Measurements from ENCODE around the gene SLC6A7.
"Not testable (repeated sequence)": the region's sequence is repeated elsewhere in the genome, so short reads cannot be mapped to it uniquely, and the experiment has no call there.

SLC6A7 gene

GRCh38 chr5:150245808-150246207, 55.9 kb downstream of the SLC6A7 start:
- no peak for DNase-seq

GRCh38 chr5:150246429-150246828, 56.6 kb downstream of the SLC6A7 start:
- DNase-seq, result no peak

GRCh38 chr5:150246835-150247234, 57.0 kb downstream of the SLC6A7 start:
- DNase-seq, result no peak

GRCh38 chr5:150247726-150248125, 57.9 kb downstream of the SLC6A7 start:
- DNase-seq, result no peak

GRCh38 chr5:150248493-150248892, 58.6 kb downstream of the SLC6A7 start:
- not testable (repeated sequence) for DNase-seq

GRCh38 chr5:150248946-150249345, 59.1 kb downstream of the SLC6A7 start:
- DNase-seq, result no peak

- DNase-seq, result no peak
Measured at GRCh38 chr5:150249744-150250143, 59.9 kb downstream of the SLC6A7 start.

- no peak for DNase-seq
Measured at GRCh38 chr5:150251504-150251903, 61.6 kb downstream of the SLC6A7 start.

- DNase-seq, result no peak
Measured at GRCh38 chr5:150252489-150252888, 62.6 kb downstream of the SLC6A7 start.

- DNase-seq, result no peak
Measured at GRCh38 chr5:150253416-150254208, 63.8 kb downstream of the SLC6A7 start.

- DNase-seq, result no peak
Measured at GRCh38 chr5:150254363-150254762, 64.5 kb downstream of the SLC6A7 start.

GRCh38 chr5:150254774-150255173, 64.9 kb downstream of the SLC6A7 start:
- no peak for DNase-seq

- no peak for DNase-seq
Measured at GRCh38 chr5:150255659-150256409, 66.0 kb downstream of the SLC6A7 start.

GRCh38 chr5:150256410-150257064, 66.7 kb downstream of the SLC6A7 start:
- DNase-seq, result no peak

- no peak for DNase-seq
Measured at GRCh38 chr5:150257424-150257823, 67.6 kb downstream of the SLC6A7 start.

- DNase-seq, result no peak
Measured at GRCh38 chr5:150258130-150258529, 68.3 kb downstream of the SLC6A7 start.

All from activated CD8-positive, alpha-beta memory T cell treated with anti-CD3 and anti-CD28 coated beads for 24 hours (primary cell).